Motor neuron (in vitro differentiated cells): Measurements from ENCODE around the gene VWA8. TPM values are rescaled to one million over a fixed set of nuclear protein-coding genes. Genes with fewer than 3 reads are reported as not detected.
"Not testable (repeated sequence)": the region's sequence is repeated elsewhere in the genome, so short reads cannot be mapped to it uniquely, and the experiment has no call there.

Experiments
- ATAC-seq, 8 experiments: fragments of 200-7000 bp; cut with Tn5 transposase; replicated peaks in 6 of 8; 2 replicates each; pipeline ENCODE4 v1.8.0; 2021; ENCODE audit warnings: mild to moderate bottlenecking in 8 of 8, moderate library complexity in 8 of 8
- H3K27ac ChIP-seq, 2 donors: fragments of 250-450 bp; sonication (Bioruptor Pico); 2 replicates each; pipeline ENCODE4 v1.9.0; 2021; ENCODE audit warnings: antibody characterized with exemption in 2 of 2, mild to moderate bottlenecking in 2 of 2, moderate library complexity in 1 of 2
- H3K4me1 ChIP-seq, 2 donors: fragments of 250-450 bp; sonication (Bioruptor Pico); replicated peaks in 1 of 2; 2 replicates each; pipeline ENCODE4 v1.6.1; 2021; ENCODE audit warnings: antibody characterized with exemption in 2 of 2, mild to moderate bottlenecking in 2 of 2, moderate library complexity in 1 of 2
- H3K4me3 ChIP-seq, 5 donors: fragments of 250-450 bp; sonication (Bioruptor Pico); 2 replicates each; pipeline ENCODE4 v1.9.0; 2021; ENCODE audit warnings: antibody characterized with exemption in 5 of 5, mild to moderate bottlenecking in 5 of 5, moderate library complexity in 4 of 5
- whole genome bisulfite sequencing, 10 experiments: fragments of 450-650 bp; shearing (Covaris generic); methylation state at CpG; one replicate each; pipeline ENCODE4 v1.0.0; 2022; 5-methylcytosine and 5-hydroxymethylcytosine counted together
- in situ Hi-C, 9 experiments: fragments of 400-800 bp; cut with MboI; loops; one replicate each; pipeline ENCODE4 v1.15.0; 2021; ENCODE audit warnings: low sequenced_read_pairs in 9 of 9, low pct_unique_long_range_greater_than_20kb in 2 of 9; ENCODE audit not compliant: unreplicated experiment in 9 of 9
- total RNA-seq, 8 experiments: library from RNA; unstranded; fragments of 300-600 nt; gene quantifications; 2 replicates each; pipeline versions ENCODE4 v1.2.3 to v1.2.4, GENCODE V29; 2022

The VWA8 gene
- total RNA-seq, 8 experiments from 2014 or later: 9.1 to 31.7 (median 11.8) TPM

- in situ Hi-C loops: no loop called here
- Histone ChIP-seq H3K4me1 (peaks cover 4 to 6% of the 10 kb centered on the region in 2 donors), H3K4me3 (no peak overlapping the region), H3K27ac (no peak overlapping the region)
- ATAC-seq: no peak
Measured at GRCh38 chr13:41956272-41956671, 4.6 kb downstream of the VWA8 start.

- Histone ChIP-seq H3K4me3 (no peak overlapping the region), H3K4me1 (peaks cover 4 to 6% of the 10 kb centered on the region in 2 donors), H3K27ac (no peak overlapping the region)
- WGBS, 10 experiments: 83 to 100% (median 92%) methylated on average over 1 to 5 of the region's 5 CpGs; no CpG with 5 or more reads in 1 of the 10 experiments
- no peak for ATAC-seq
- in situ Hi-C loops: no loop called here
Measured at GRCh38 chr13:41955605-41956004, 5.3 kb downstream of the VWA8 start.

- in situ Hi-C loops: no loop called here
- H3K27ac ChIP-seq: no peak overlapping the region
- no peak for ATAC-seq
- no peaks in the 10 kb centered on the region for H3K4me1 ChIP-seq
- no peak overlapping the region for H3K4me3 ChIP-seq
- 80 to 100% (median 100%) methylated on average over 1 of the region's 1 CpG; no CpG with 5 or more reads in 5 of the 10 experiments for WGBS, 10 experiments
Measured at GRCh38 chr13:41954226-41954625, 6.7 kb downstream of the VWA8 start.

GRCh38 chr13:41952749-41953148, 8.2 kb downstream of the VWA8 start:
- Histone ChIP-seq H3K27ac (no peak overlapping the region), H3K4me1 (no peaks in the 10 kb centered on the region), H3K4me3 (no peak overlapping the region)
- WGBS, 10 experiments: 50 to 93% (median 83%) methylated on average over 1 to 3 of the region's 3 CpGs
- in situ Hi-C loops: no loop called here
- ATAC-seq: no peak

- H3K4me3 ChIP-seq, H3K27ac ChIP-seq, H3K4me1 ChIP-seq, in situ Hi-C loops, ATAC-seq: not testable (repeated sequence)
- 90 to 100% (median 100%) methylated on average over 1 of the region's 1 CpG; no CpG with 5 or more reads in 2 of the 10 experiments for WGBS, 10 experiments
Measured at GRCh38 chr13:41949104-41949503, 11.8 kb downstream of the VWA8 start.

DNA sequence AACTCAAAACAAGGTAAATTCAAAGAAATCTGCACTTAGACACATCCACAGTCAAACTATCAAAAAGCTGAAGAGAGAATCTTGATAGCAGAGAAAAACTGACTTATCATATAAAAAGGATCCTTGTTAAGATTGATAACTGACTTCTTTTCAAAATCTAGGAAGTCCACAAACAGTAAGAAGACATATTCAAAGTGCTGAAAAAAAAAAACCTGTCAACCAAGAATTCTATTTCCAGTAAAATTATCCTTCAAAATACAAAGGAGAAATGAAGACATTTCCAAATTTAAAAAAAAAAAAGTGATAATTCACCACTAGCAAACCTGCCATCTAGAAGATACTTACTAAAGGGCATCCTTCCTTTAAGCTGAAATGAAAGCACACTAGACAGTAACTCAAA, 15.0 kb downstream of the VWA8 start:
- in situ Hi-C loops: no loop called here
- Histone ChIP-seq H3K4me3 (no peak overlapping the region), H3K27ac (no peak overlapping the region), H3K4me1 (peaks cover 0 to 5% of the 10 kb centered on the region in 2 donors)
- ATAC-seq: no peak

GRCh38 chr13:41944635-41945397, 16.1 kb downstream of the VWA8 start:
- Histone ChIP-seq H3K4me1 (peaks cover 0 to 5% of the 10 kb centered on the region in 2 donors), H3K27ac (no peak overlapping the region), H3K4me3 (no peak overlapping the region)
- ATAC-seq: peak in 2 of 8 experiments; percentile 36 to 76
- WGBS, 10 experiments: 61 to 100% (median 83%) methylated on average over 1 to 3 of the region's 3 CpGs; no CpG with 5 or more reads in 1 of the 10 experiments
- in situ Hi-C loops: no loop called here

GRCh38 chr13:41944229-41944628, 16.7 kb downstream of the VWA8 start:
- ATAC-seq: no peak
- in situ Hi-C loops: no loop called here
- WGBS, 10 experiments: 83 to 100% (median 98%) methylated on average over 1 to 3 of the region's 3 CpGs
- Histone ChIP-seq H3K27ac (no peak overlapping the region), H3K4me3 (no peak overlapping the region), H3K4me1 (peaks cover 0 to 5% of the 10 kb centered on the region in 2 donors)

DNA sequence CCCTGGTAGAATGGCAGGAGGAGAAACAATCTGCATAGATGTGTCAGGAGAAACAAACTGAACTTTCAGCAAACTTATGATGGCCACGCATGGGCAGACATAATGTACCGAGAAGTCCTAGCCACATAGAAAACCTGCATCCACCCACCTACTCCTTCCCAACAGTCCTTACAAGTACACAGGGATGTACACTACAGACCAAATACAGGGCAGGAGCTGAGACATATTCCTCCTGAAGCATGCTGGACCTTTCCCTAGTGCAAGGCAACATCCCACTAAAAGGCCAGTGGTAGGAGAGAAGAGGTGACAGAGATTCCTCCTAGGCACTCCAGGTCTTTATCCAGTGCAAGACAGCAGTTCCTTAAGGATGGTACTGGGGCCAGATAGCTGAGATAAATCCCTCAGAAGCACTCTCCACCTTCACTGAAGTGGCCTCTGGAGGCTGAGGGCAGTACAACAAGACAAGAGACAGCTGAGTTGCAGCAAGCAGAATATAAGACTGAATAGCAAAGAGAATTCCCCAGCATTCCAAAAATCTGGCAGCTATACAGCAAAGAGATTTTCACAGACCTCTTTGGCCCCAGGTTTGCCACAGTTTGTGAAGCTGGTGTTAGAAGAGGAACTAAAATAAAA, 18.3 kb downstream of the VWA8 start:
- Histone ChIP-seq H3K27ac (no peak overlapping the region), H3K4me3 (no peak overlapping the region), H3K4me1 (peaks cover 0 to 5% of the 10 kb centered on the region in 2 donors)
- in situ Hi-C loops: no loop called here
- peak in 7 of 8 experiments; percentile 41 to 98 (median 92) for ATAC-seq
- 86 to 100% (median 100%) methylated on average over 1 to 2 of the region's 2 CpGs; no CpG with 5 or more reads in 5 of the 10 experiments for WGBS, 10 experiments

GRCh38 chr13:41941174-41941573, 19.7 kb downstream of the VWA8 start:
- in situ Hi-C loops: no loop called here
- peaks cover 0 to 5% of the 10 kb centered on the region in 2 donors for H3K4me1 ChIP-seq
- H3K27ac ChIP-seq: no peak overlapping the region
- no peak overlapping the region for H3K4me3 ChIP-seq
- WGBS, 10 experiments: 62 to 100% (median 88%) methylated on average over 1 to 5 of the region's 5 CpGs; no CpG with 5 or more reads in 1 of the 10 experiments
- peak in 2 of 8 experiments; percentile 35 to 69 for ATAC-seq

DNA sequence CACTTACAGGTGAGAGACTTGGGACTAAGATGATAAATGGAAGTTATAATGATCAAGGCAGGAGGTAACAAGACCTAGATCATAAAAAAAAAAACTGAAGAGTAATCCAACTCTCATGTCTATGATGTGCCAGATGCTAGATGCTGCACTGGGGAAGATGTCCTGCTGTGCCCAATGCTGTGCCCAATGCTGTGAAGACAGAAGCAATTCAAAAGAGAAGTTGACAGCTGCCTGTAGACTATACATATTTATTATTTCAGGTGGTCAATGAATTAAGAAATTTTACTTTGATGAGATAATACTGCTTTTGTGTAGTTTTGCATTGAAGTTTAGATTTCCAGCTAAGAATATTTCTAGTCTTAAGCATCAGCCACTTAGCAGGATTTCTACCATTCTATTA, 21.5 kb downstream of the VWA8 start:
- no peak for ATAC-seq
- Histone ChIP-seq H3K4me3 (no peak overlapping the region), H3K4me1 (peaks cover 0 to 5% of the 10 kb centered on the region in 2 donors), H3K27ac (no peak overlapping the region)
- in situ Hi-C loops: no loop called here

DNA sequence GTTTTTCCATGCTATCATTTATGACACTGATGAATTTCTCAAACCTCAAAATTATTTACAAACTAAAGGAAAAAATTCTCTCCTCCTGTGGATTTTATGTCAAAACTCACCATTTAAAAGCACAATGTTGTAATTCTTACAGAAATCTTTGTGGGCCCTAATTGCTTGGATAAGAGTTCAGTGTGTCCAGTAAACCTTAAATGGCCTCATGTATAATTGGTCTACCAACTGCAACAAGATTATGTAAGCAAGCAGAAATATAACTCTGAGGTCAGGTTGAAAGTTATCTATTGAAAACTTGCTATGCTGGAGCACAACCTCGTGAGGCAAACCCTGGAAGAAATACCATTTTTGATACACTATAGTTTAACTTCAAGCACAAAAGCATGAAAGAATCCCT, 22.0 kb downstream of the VWA8 start:
- Histone ChIP-seq H3K4me3 (no peak overlapping the region), H3K27ac (no peak overlapping the region), H3K4me1 (peaks cover 0 to 5% of the 10 kb centered on the region in 2 donors)
- ATAC-seq: no peak
- in situ Hi-C loops: no loop called here
- 33 to 100% (median 82%) methylated on average over 1 of the region's 1 CpG for WGBS, 10 experiments

DNA sequence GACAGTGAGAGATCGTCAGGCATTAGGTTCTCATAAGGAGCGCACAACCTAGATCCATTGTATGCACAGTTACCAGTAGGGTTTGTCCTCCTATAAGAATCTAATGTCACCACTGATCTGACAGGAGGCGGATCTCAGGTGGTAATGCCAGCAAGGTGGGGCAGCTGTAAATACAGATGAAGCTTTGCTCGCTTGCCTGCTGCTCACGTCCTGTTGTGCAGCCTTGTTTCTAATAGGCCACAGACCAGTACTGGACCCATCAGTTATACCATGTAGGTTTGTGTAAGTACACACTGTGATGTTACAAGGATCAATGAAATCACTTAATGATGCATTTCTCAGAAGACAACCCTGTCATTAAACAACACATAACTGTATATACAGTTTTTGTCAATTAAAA, 23.5 kb downstream of the VWA8 start:
- in situ Hi-C loops: no loop called here
- ATAC-seq: no peak
- WGBS, 10 experiments: 95 to 100% (median 100%) methylated on average over 2 to 5 of the region's 5 CpGs; no CpG with 5 or more reads in 3 of the 10 experiments
- no peak overlapping the region for H3K4me3 ChIP-seq
- no peak overlapping the region for H3K27ac ChIP-seq
- no peaks in the 10 kb centered on the region for H3K4me1 ChIP-seq

DNA sequence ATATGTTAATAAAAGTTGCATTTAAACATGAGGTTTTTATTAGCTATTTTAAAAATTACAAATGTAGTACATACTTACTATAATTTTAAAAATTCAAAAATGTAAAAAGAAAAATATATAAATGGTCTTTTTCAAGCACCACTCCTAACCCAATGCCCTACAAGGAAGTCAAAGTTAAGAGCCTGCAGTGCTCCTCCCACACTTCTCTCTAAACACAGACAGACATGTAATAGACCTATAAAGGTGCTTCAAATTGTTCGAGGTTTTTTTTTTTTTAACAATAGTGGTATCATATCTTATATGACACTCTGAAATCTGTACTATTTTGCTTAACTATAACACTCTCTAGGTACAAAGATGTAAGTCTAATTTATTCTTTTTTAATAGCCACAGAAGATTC, 25.4 kb downstream of the VWA8 start:
- in situ Hi-C loops: no loop called here
- Histone ChIP-seq H3K4me1 (no peaks in the 10 kb centered on the region), H3K27ac (no peak overlapping the region), H3K4me3 (no peak overlapping the region)
- no peak for ATAC-seq
- WGBS, 10 experiments: 29 to 100% (median 90%) methylated on average over 1 of the region's 1 CpG; no CpG with 5 or more reads in 3 of the 10 experiments
